ENCODE data around the gene ANKRD42. TPM values are rescaled to one million over a fixed set of nuclear protein-coding genes. Genes with fewer than 3 reads are reported as not detected.
A peak's percentile ranks its signal among the peaks of the same experiment; 100 is the strongest.
"Not testable (repeated sequence)": the region's sequence is repeated elsewhere in the genome, so short reads cannot be mapped to it uniquely, and the experiment has no call there.

The ANKRD42 gene
- total RNA-seq, 1 donor from 2014 or later = 25.8 TPM

- peak; percentile 59 for DNase-seq (ENCODE audit: low spot score)
Observed at GRCh38 chr11:83241291-83241946, 47.9 kb downstream of the ANKRD42 start.

- DNase-seq (ENCODE audit: low spot score) = no peak
Observed at GRCh38 chr11:83249445-83249844, 55.9 kb downstream of the ANKRD42 start.

DNA sequence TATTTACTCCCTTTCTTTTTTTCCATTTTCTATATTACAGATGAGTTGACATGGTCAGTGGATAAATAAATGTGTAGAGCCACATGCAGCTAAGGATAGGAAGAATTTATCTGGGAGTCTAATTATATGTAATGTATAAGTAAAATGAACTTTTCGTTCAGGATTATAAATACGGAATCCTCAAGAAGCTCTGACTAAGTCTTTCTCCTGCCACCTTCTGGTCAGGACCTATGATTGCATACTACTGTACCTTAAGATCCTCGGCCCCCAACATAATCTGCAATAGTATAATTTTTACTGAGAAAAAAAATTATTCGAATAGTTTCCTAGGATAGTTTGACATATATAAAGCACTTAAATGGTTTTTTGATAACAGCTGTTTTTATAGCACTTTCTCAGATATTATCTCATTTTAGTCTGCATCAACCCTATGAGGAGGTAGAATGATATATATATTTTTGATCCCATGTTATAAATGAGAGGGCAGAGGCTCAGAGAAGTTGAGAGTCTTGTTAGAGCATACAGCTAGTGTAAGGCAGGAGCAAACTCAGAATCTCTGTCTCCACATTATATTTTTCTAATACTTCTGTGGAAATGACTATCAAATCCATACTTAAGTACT lies 56.6 kb downstream of the ANKRD42 start:
- peak; percentile 31 for DNase-seq (ENCODE audit: low spot score)

DNA sequence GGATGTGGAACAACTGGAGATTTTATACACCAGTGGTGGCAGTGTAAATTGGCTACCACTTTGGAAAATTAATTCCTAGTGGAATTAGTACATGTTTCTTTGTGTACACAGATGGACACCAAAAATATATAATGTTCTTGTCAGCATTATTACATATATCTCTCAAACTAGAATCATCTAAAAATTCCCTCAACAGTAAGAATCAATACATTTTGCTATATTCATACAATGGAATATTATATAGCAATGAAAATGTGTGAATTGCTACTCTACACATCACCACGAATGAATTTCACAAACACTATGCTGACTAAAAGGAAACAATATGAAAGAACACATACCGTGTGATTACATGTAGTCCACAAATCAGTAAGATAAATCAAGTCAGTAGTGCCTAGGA lies 58.8 kb downstream of the ANKRD42 start:
- DNase-seq (ENCODE audit: low spot score) = no peak

- no peak for DNase-seq (ENCODE audit: low spot score)
Observed at GRCh38 chr11:83252941-83253340, 59.4 kb downstream of the ANKRD42 start.

- DNase-seq (ENCODE audit: low spot score) = no peak
Observed at GRCh38 chr11:83255366-83255765, 61.9 kb downstream of the ANKRD42 start.

- no peak for DNase-seq (ENCODE audit: low spot score)
Observed at GRCh38 chr11:83256602-83257340, 63.3 kb downstream of the ANKRD42 start.

DNA sequence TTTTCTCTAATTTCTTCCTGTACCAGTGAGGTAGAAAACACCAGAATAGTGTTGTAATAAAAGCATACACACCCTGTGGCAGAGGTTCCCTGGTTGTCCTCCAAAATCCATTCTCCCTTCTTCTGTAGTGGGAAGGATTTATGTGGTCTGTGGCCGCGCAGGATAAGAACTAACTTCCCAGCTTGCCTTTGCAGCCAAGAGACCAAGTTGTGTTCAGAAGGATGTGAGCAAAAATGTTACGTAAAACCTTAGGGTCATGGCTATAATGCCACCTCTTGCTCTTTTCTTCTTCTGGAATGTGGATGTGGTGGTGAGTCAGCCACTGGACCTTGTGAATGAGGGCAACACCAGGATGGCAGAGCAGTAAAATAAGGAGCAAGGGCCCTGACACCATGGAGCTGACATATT lies 64.3 kb downstream of the ANKRD42 start:
- no peak for DNase-seq (ENCODE audit: low spot score)

DNA sequence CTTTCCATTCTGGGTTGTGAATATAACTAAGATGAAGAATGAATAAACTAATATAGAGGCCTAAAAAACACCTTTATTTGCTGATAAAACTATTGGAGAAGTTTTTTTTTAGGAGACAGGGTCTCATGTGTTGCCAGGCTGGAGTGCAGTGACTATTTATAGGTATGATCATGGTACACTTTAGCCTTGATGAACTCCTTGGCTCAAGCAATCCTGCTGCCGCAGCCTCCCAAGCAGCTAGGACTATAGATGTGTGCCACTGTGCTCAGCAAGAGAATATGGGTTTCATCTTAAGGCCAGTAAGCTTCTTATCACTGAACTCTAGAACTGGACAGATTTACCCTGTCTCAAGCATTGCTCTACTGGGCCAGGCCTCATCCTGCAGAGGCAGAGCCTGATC lies 66.0 kb downstream of the ANKRD42 start:
- peak; percentile 33 for DNase-seq (ENCODE audit: low spot score)

GRCh38 chr11:83265331-83265730 lies 71.8 kb downstream of the ANKRD42 start:
- DNase-seq (ENCODE audit: low spot score) = no peak

GRCh38 chr11:83269080-83269479 lies 75.6 kb downstream of the ANKRD42 start:
- DNase-seq (ENCODE audit: low spot score) = not testable (repeated sequence)

DNA sequence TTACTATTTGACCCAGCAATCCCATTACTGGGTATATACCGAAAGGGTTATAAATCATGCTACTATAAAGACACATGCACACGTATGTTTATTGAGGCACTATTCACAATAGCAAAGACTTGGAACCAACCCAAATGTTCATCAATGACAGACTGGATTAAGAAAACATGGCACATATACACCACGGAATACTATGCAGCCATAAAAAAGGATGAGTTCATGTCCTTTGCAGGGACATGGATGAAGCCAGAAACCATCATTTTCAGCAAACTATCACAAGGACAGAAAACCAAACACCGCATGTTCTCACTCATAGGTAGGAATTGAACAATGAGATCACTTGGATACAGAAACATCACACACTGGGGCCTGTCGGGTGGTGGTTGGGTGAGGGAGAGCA lies 78.2 kb downstream of the ANKRD42 start:
- not testable (repeated sequence) for DNase-seq (ENCODE audit: low spot score)

- DNase-seq (ENCODE audit: low spot score) = no peak
Observed at GRCh38 chr11:83272627-83273026, 79.1 kb downstream of the ANKRD42 start.

GRCh38 chr11:83275888-83276641 lies 82.6 kb downstream of the ANKRD42 start:
- DNase-seq (ENCODE audit: low spot score) = no peak

DNA sequence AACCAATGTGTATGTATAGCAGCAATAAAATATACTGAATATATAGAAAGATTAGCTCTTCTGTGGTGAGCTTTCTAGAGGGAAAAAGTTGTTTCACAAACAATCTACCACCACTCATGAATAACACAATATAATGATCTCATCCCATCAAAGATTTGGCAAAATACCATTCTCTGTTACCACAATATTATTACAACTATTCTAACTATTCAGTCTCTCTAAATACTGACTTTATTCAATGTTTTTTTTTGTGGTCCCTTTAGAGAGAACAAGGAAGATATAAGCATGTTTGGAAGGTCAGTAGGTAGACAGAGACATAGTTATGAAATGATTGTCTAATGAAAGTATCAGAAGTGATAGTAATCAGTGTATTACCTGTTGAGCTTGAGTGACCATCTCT lies 84.8 kb downstream of the ANKRD42 start:
- DNase-seq (ENCODE audit: low spot score) = no peak

DNA sequence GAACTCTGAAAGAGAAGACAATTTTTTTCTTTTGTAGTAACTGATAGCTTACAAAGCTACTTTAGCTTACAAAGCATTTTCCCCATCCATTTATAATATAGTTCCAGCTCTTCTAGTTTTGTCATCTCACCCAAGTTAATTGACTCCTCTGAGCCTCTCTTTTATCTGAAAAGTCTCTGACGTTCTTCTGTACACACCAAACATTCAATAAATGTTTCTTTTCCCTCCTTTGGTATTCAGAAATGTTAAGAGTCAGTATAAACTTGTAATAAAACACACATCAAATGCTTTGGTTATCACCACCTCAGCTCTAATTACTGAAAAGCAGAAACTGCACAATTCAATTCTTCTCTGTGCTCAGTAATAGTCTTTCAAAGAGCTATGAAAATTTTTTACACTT lies 86.7 kb downstream of the ANKRD42 start:
- no peak for DNase-seq (ENCODE audit: low spot score)

DNA sequence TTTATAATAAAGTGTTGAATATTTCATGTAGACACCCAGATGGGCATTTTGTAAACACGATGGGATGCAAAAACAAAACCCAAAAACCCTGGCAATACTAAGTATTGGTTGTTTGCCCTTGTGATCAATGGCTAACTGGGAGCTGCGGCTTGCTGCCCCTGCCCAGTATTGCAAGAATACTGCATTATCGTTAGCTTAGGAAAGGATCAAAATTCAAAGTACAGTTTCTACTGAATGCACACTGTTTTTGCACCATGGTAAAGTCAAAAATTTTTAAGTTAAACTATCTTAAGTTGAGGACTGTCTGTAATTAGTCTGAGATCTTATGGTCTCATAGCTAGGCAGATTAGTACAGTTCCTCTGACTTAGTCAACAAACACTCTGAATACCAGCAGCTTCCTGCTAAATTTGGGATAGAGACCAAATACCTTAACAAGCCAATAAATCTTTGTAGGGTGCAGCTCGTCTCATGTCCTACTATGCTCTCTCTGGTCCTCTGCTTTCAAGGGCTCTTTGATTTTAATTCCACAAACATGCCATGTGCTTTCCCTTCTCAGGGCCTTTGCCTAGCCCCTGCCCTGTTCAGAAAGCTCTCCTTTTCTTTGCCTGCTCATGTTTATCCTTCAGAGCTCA lies 88.7 kb downstream of the ANKRD42 start:
- DNase-seq (ENCODE audit: low spot score) = no peak

DNA sequence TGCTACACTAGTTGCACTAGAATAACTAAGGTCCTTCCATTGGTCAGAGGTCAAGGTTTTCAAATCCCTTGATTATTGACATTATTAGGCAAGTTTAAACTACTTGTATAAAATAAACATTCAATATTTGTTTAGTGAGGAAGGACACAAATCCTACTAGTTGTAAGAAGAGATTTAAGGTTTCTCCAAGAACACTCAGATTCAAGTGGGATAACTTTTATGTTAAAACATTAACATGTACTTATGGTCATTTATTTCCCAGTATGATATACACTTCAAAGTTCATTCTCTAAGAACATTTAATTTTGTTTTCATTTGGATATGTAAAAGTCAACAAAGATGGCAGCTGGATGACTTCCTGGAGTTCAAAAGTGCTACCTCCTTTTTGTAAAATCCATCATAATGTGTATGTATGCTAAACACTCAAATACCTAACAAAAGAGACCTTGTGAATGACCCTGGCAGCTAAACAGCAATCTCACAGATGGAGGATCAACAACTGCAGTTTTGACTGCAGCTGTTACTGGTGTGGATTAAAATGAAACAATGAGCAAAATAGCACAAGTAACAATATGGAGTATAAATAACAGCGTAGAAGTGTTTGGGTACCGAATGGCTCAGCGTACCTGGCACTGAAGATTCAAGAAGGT lies 91.1 kb downstream of the ANKRD42 start:
- DNase-seq (ENCODE audit: low spot score) = no peak

GRCh38 chr11:83285151-83285770 lies 91.7 kb downstream of the ANKRD42 start:
- no peak for DNase-seq (ENCODE audit: low spot score)

DNA sequence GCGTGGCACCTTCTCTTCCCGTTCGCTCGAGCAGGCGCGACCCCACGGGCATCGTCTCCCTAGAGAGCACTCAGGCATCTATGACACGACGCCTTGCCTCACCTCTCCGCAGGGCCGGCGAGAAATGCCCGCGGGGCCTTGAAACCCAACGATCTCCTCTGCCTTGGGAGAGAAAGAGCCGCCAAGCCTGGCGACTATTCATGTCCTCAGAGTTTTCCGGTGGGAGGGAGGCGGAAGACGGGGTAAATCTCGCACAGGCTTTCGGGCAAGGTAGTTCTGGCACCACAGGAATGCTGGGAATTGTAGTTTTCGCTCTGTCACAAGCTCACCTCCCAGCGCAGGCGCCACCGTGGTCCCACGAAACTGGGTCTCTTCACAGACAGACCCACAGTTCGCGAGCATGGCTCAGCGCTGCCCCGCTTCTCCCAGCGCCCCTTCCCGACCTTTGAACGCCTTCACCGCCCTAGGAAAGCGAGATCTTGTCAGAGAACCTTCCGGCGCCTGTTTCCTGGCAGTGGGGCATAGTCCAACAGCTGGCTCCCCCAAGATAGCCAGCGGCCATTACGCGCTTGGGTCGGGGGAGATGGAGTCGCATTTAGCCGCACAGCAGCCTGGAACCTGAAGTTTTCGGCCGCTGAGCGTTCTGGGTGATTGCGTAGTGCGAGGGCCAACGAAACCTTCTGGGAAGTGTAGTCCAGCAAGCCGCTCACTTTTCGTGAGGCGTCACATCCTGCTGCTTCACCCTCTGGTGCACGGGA lies 92.4 kb downstream of the ANKRD42 start, which contains the start of gene CCDC90B:
TSS of gene CCDC90B (minus strand) at position 597 of the 758 bp plus-strand sequence. CDS start at position 202, 395 bp downstream.
- DNase-seq (ENCODE audit: low spot score) = peak; percentile 100

All from umbilical cord (tissue), 2 donors.